ENCODE results near the gene SFXN5. TPM values are rescaled to one million over a fixed set of nuclear protein-coding genes. Genes with fewer than 3 reads are reported as not detected.

The SFXN5 gene
- total and polyA plus RNA-seq, 2 experiments from 2014 or later: 10.0 to 16.4 TPM

GRCh38 chr2:72956050-72956395, 115.5 kb downstream of the SFXN5 start:
- no peaks in the 10 kb centered on the region for H3K36me3 ChIP-seq (ENCODE audit: low read depth)
- H3K4me1 ChIP-seq (ENCODE audit: insufficient read depth): no peaks in the 10 kb centered on the region
- no peak overlapping the region for H3K9ac ChIP-seq
- no peaks in the 10 kb centered on the region for H4K20me1 ChIP-seq (ENCODE audit: insufficient read depth)
- TF ChIP-seq EZH2 (IDR thresholded peaks at IDR 0.05; ENCODE audit: insufficient read depth, poor library complexity, severe bottlenecking): no peak
- TF ChIP-seq EZH2phosphoT487 (IDR thresholded peaks at IDR 0.05; ENCODE audit: insufficient read depth, low read depth): no peak
- WGBS, 2 experiments (ENCODE audit: low coverage in 1 of 2, low lambda C conversion rate in 2 of 2, missing lambda C conversion rate in 2 of 2): 92 to 100% methylated on average over 2 of the region's 2 CpGs
- H3K79me2 ChIP-seq (ENCODE audit: insufficient read depth): no peaks in the 10 kb centered on the region
- no peaks in the 10 kb centered on the region for H3K27me3 ChIP-seq (replicated peaks; ENCODE audit: insufficient read depth)
- DNase-seq: no peak
- in situ Hi-C loops (cut with MboI): no loop called here
- H3K4me2 ChIP-seq (ENCODE audit: unreplicated experiment): no peak overlapping the region
- H3K4me3 ChIP-seq: no peak overlapping the region
- H3K9me3 ChIP-seq (ENCODE audit: low read depth): no peaks in the 10 kb centered on the region
- H3K27ac ChIP-seq: no peak overlapping the region
- no peaks in the 10 kb centered on the region for H3F3A ChIP-seq (ENCODE audit: insufficient read depth)
- H2AFZ ChIP-seq: no peak overlapping the region
- H3K9me2 ChIP-seq (ENCODE audit: insufficient read depth): no peaks in the 10 kb centered on the region

- H3F3A ChIP-seq (ENCODE audit: insufficient read depth): no peaks in the 10 kb centered on the region
- H3K36me3 ChIP-seq (ENCODE audit: low read depth): no peaks in the 10 kb centered on the region
- no peaks in the 10 kb centered on the region for H3K9me3 ChIP-seq (ENCODE audit: low read depth)
- H4K20me1 ChIP-seq (ENCODE audit: insufficient read depth): no peaks in the 10 kb centered on the region
- H3K4me2 ChIP-seq (ENCODE audit: unreplicated experiment): no peak overlapping the region
- no peak overlapping the region for H3K4me3 ChIP-seq
- no peaks in the 10 kb centered on the region for H3K27me3 ChIP-seq (replicated peaks; ENCODE audit: insufficient read depth)
- no peaks in the 10 kb centered on the region for H3K79me2 ChIP-seq (ENCODE audit: insufficient read depth)
- H3K9ac ChIP-seq: no peak overlapping the region
- H3K4me1 ChIP-seq (ENCODE audit: insufficient read depth): no peaks in the 10 kb centered on the region
- H3K27ac ChIP-seq: no peak overlapping the region
- 87 to 91% methylated on average over 17 to 24 of the region's 24 CpGs for WGBS, 2 experiments (ENCODE audit: low coverage in 1 of 2, low lambda C conversion rate in 2 of 2, missing lambda C conversion rate in 2 of 2)
- H3K9me2 ChIP-seq (ENCODE audit: insufficient read depth): no peaks in the 10 kb centered on the region
- H2AFZ ChIP-seq: no peak overlapping the region
- in situ Hi-C loops (cut with MboI): no loop called here
- no peak for TF ChIP-seq EZH2 (IDR thresholded peaks at IDR 0.05; ENCODE audit: insufficient read depth, poor library complexity, severe bottlenecking)
- no peak for TF ChIP-seq EZH2phosphoT487 (IDR thresholded peaks at IDR 0.05; ENCODE audit: insufficient read depth, low read depth)
- DNase-seq: no peak
Measured at GRCh38 chr2:72955228-72956049, 116.1 kb downstream of the SFXN5 start.

- no peaks in the 10 kb centered on the region for H3K9me2 ChIP-seq (ENCODE audit: insufficient read depth)
- TF ChIP-seq EZH2 (IDR thresholded peaks at IDR 0.05; ENCODE audit: insufficient read depth, poor library complexity, severe bottlenecking) (no peak), EZH2phosphoT487 (IDR thresholded peaks at IDR 0.05; ENCODE audit: insufficient read depth, low read depth) (no peak)
- H2AFZ ChIP-seq: no peak overlapping the region
- DNase-seq: no peak
- no peak overlapping the region for H3K4me3 ChIP-seq
- H3K9ac ChIP-seq: no peak overlapping the region
- H3K9me3 ChIP-seq (ENCODE audit: low read depth): no peaks in the 10 kb centered on the region
- H3K4me2 ChIP-seq (ENCODE audit: unreplicated experiment): no peak overlapping the region
- H3K36me3 ChIP-seq (ENCODE audit: low read depth): no peaks in the 10 kb centered on the region
- no peaks in the 10 kb centered on the region for H4K20me1 ChIP-seq (ENCODE audit: insufficient read depth)
- H3K79me2 ChIP-seq (ENCODE audit: insufficient read depth): no peaks in the 10 kb centered on the region
- H3K27ac ChIP-seq: no peak overlapping the region
- in situ Hi-C loops (cut with MboI): no loop called here
- H3K4me1 ChIP-seq (ENCODE audit: insufficient read depth): no peaks in the 10 kb centered on the region
- no peaks in the 10 kb centered on the region for H3F3A ChIP-seq (ENCODE audit: insufficient read depth)
- H3K27me3 ChIP-seq (replicated peaks; ENCODE audit: insufficient read depth): no peaks in the 10 kb centered on the region
- 89% methylated on average over 9 to 12 of the region's 12 CpGs for WGBS, 2 experiments (ENCODE audit: low coverage in 1 of 2, low lambda C conversion rate in 2 of 2, missing lambda C conversion rate in 2 of 2)
Measured at GRCh38 chr2:72954376-72955227, 116.9 kb downstream of the SFXN5 start.

- Histone ChIP-seq H3K9ac (no peak overlapping the region), H3K79me2 (ENCODE audit: insufficient read depth) (no peaks in the 10 kb centered on the region), H3K4me3 (no peak overlapping the region), H3K9me3 (ENCODE audit: low read depth) (no peaks in the 10 kb centered on the region), H2AFZ (no peak overlapping the region), H3K36me3 (ENCODE audit: low read depth) (no peaks in the 10 kb centered on the region), H4K20me1 (ENCODE audit: insufficient read depth) (no peaks in the 10 kb centered on the region), H3K27me3 (replicated peaks; ENCODE audit: insufficient read depth) (no peaks in the 10 kb centered on the region), H3F3A (ENCODE audit: insufficient read depth) (no peaks in the 10 kb centered on the region), H3K4me1 (ENCODE audit: insufficient read depth) (no peaks in the 10 kb centered on the region), H3K9me2 (ENCODE audit: insufficient read depth) (no peaks in the 10 kb centered on the region), H3K4me2 (ENCODE audit: unreplicated experiment) (no peak overlapping the region), H3K27ac (no peak overlapping the region)
- in situ Hi-C loops (cut with MboI): no loop called here
- no peak for DNase-seq
- TF ChIP-seq EZH2phosphoT487 (IDR thresholded peaks at IDR 0.05; ENCODE audit: insufficient read depth, low read depth): no peak
- TF ChIP-seq EZH2 (IDR thresholded peaks at IDR 0.05; ENCODE audit: insufficient read depth, poor library complexity, severe bottlenecking): no peak
- WGBS, 2 experiments (ENCODE audit: low coverage in 1 of 2, low lambda C conversion rate in 2 of 2, missing lambda C conversion rate in 2 of 2): 74 to 79% methylated on average over 4 of the region's 4 CpGs
Measured at GRCh38 chr2:72953976-72954375, 117.5 kb downstream of the SFXN5 start.
